Measurements from ENCODE around the gene AKR7A2.

DNA sequence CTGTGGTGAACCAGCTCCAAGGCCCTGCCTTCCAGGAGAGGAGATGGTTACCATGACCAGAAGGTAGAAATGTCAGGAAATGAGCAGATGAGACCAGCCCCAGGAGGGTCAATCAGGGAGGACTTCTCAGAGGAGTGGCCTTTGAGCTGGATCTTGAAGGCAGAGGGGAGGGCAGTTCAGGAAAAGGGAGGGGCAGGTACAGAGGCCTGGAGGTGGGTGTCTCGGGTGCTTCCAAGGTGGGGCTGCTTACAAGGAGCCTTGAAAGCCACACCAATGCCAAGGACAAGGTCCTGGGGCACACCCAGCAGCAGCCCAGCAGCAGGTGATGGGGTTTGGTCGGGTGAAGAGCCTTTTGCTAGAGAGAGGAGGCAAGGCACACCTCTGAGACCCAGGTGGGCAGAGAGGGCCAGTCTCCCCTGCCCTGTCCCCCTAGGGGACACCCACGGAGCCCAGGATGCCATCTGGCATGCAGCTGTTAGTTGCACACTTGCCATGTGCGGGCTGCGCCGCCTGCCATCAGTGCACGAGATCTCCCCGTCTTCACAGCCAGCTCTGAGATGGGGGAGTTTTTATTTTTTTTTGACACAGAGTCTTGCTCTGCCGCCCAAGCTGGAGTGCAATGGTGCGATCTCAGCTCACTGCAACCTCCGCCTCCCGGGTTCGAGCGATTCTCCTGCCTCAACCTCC, 18.6 kb upstream of the AKR7A2 start:
- no peak for TF ChIP-seq SIN3A (IDR thresholded peaks at IDR 0.05; ENCODE audit: borderline replicate concordance, insufficient read depth, low read length)
- 0 out of 2 replicates have a peak, but pooled peaks have one; percentile 27 for TF ChIP-seq POLR2AphosphoS5 (IDR thresholded peaks at IDR 0.05; ENCODE audit: low read depth, low read length)
- no peak for TF ChIP-seq REST (IDR thresholded peaks at IDR 0.05; ENCODE audit: insufficient read depth in 1 of 2, low read depth in 2 of 2, low read length in 2 of 2)
- TF ChIP-seq TAF1 (IDR thresholded peaks at IDR 0.05; ENCODE audit: borderline replicate concordance, insufficient read depth, low read length) = no peak
